ENCODE data around the gene COLEC12.
"Not testable (repeated sequence)": the region's sequence is repeated elsewhere in the genome, so short reads cannot be mapped to it uniquely, and the experiment has no call there.

Gene COLEC12

GRCh38 chr18:407191-407590 lies 93.3 kb downstream of the COLEC12 start:
- DNase-seq: no peak

GRCh38 chr18:406677-407076 lies 93.8 kb downstream of the COLEC12 start:
- no peak for DNase-seq

DNA sequence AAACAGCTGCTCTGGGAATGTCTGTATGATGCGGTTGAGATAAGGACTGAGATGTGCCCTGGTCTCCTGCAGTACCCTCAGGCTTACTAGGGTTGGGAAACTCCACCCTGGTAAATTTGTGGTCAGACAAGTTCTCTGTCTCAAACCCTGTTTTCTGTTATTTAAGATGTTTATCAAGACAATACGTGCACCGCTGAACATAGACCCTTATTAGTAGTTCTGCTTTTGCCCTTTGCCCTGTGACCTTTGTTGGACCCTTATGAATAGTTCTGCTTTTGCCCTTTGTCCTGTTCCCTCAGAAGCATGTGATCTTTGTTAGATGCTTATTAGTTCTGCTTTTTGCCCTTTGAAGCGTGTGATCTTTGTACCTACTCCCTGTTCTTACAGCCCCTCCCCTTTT lies 95.5 kb downstream of the COLEC12 start:
- not testable (repeated sequence) for DNase-seq

- DNase-seq: no peak
These were observed 96.4 kb downstream of the COLEC12 start for GRCh38 chr18:404061-404636.

GRCh38 chr18:402129-402528 lies 98.4 kb downstream of the COLEC12 start:
- no peak for DNase-seq

- DNase-seq: peak; percentile 41
These were observed 100.0 kb downstream of the COLEC12 start for GRCh38 chr18:400456-400855.

DNA sequence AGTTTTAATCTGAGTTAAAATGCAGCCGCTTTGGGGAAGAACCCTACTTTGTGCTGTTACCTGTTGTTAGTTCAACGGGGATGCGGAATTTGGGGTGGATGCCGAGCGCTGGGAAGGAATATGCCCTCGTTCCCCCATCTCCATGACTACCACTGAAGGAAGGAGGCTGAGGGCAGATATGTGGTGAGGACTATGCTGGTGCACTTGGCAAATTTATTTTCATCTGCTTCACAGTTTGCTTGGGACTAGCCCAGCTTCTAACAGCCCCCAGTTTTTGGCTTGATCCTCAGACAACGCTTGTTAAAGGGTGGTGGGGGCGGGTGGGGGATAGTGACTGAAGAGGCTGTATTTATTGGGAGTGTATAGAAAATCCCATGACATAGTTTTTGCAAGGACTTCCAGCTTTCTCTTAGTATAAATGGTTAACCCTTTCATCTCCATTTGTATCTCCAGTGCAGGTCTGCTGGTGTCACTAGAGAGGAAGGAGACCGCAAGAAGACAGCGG lies 100.8 kb downstream of the COLEC12 start:
- DNase-seq: no peak

- no peak for DNase-seq
These were observed 101.4 kb downstream of the COLEC12 start for GRCh38 chr18:398935-399630.

DNA sequence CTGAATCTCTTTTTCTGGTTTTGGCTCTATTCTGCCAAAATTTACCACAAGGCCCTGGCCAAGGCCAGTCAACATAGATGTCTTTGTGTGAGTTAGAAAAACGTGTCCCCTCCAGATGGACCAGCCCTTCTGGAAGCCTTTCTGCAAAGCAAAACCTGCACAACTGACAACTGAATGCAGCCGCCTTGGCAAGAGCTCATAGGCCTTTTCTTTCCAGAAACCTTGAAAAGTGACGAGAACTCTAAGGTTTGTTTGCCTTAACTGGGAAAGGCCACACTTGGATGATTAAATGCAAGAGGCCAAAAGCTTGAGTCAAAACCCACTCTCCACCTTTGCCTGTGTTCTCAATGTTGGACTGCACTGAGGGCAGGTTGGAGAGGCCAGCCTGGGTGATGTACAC lies 103.9 kb downstream of the COLEC12 start:
- no peak for DNase-seq

- no peak for DNase-seq
These were observed 104.3 kb downstream of the COLEC12 start for GRCh38 chr18:396251-396555.

DNA sequence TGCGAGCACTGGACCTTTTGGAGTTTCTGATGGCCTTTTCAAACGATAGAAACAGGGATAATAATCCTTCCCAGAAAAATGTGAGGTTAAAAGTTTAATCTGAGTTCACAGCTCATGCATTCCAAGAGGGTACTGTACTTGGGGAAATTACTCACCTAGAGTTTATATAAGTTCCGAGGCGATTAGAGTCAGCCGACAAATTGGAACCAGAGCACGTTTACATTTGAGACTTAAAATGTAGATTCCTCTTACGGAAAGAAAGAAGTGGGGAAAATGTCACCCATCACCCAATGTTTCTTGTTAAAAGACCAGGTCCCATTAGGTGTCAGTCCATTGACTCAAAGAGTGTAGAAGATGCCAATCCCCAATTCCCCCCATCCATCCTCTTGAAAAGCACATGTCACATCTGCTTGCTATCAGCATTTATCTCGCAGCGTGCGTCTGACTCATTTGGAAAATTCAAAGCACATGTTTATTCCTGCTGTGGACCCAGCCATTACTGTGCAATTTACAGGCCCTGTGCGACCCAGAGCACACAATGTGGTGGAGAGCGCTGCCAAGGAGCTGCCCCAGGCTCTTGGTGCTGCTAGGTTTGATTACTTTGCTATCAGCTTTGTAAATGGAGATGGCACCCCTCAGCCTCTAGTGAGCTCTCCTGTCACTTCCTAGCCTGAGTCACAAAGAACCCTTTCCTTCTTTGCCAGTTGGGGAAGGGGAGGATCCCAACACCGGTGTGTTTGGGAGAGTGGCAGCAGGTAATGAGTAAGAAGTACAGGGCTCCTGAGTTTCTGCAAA lies 104.8 kb downstream of the COLEC12 start:
- DNase-seq: no peak

GRCh38 chr18:394987-395362 lies 105.5 kb downstream of the COLEC12 start:
- DNase-seq: no peak

DNA sequence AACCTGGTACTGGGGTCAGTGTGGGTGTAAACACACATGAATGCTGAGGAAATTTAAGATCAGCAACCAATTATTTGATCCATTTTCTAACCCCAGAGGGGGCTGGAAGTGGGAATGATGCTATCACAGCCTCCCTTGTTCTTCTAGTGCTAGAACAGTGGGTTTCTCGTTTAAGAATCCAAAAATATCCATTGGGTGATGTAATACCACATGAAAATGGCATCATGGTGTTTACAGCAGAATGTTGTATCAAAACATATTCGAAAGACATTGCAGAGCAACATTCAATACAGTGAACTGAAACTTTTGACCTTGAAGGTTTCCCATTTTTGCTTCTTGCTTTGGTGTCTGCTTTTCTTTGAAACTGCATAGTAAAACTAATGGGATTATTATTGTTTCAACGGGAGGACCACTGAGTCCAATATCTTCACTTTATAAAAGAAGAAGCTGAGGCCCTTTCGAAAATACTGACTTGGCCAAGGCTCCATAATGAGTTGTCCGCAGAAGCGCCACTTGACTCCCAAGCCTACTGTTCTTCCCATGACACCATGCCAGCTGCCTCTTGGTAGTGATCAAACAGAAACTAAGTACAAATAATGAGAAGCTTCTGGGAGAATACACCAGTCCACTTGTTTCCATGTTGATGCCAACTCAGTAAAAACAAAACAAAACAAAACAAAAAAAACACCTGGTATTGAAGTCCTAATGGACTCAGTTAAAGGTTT lies 106.1 kb downstream of the COLEC12 start:
- DNase-seq: no peak

DNA sequence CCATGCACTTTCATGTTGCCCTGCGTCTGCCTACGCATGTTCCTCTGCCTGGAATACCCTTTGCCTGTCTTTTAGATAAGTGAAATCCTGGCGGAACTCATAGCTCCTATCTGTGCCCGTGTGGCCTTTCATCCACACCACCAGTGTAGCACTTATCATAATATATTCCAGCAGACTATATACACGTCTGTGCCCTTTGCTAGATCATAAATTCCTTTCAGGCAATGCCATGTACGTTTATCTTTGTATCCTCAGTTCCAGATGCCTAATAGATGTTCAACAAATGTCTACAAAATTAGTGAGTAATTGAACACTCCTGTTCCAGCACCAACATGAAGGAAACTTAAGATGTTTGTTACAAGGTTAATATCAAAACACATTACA lies 106.9 kb downstream of the COLEC12 start:
- DNase-seq: no peak

- no peak for DNase-seq
These were observed 107.5 kb downstream of the COLEC12 start for GRCh38 chr18:392928-393573.

GRCh38 chr18:390741-391478 lies 109.6 kb downstream of the COLEC12 start:
- no peak for DNase-seq

- no peak for DNase-seq
These were observed 110.7 kb downstream of the COLEC12 start for GRCh38 chr18:389658-390357.

DNA sequence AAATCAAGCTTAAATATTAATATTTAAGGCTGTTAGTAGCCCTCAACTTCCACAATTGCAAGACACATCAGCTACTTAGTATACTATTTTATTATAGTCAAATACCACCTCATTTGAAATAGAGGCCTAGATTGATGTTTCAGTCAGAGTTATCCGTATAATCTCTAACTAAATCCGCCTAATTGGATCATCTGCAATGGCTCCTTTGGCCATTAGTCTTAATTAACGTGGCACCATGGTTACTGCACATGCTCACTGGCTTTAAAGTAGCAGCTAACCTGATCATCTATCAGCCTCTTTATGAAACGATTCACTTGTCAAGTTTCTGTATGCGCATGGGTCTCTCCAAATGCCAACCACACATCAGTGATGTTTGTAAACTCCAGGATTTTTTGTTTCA lies 112.3 kb downstream of the COLEC12 start:
- DNase-seq: no peak

- DNase-seq: no peak
These were observed 113.5 kb downstream of the COLEC12 start for GRCh38 chr18:386994-387393.

GRCh38 chr18:384897-385296 lies 115.6 kb downstream of the COLEC12 start:
- no peak for DNase-seq

- DNase-seq: no peak
These were observed 117.4 kb downstream of the COLEC12 start for GRCh38 chr18:383135-383534.
